ENCODE measurements around the gene SNAPC4.

Gene SNAPC4

GRCh38 chr9:136358016-136358415, 42.0 kb downstream of the SNAPC4 start:
- no peak overlapping the region for H3K4me3 ChIP-seq (replicated peaks; ENCODE audit: low read depth, low read length)
- DNase-seq (ENCODE audit: extremely low read depth, low read depth): no peak
- TF ChIP-seq CTCF (IDR thresholded peaks at IDR 0.05; ENCODE audit: low read depth, low read length, missing control alignments): no peak

- TF ChIP-seq CTCF (IDR thresholded peaks at IDR 0.05; ENCODE audit: low read depth, low read length, missing control alignments): no peak
- no peak for DNase-seq (ENCODE audit: extremely low read depth, low read depth)
Observed at GRCh38 chr9:136357202-136357725, 42.7 kb downstream of the SNAPC4 start.

DNA sequence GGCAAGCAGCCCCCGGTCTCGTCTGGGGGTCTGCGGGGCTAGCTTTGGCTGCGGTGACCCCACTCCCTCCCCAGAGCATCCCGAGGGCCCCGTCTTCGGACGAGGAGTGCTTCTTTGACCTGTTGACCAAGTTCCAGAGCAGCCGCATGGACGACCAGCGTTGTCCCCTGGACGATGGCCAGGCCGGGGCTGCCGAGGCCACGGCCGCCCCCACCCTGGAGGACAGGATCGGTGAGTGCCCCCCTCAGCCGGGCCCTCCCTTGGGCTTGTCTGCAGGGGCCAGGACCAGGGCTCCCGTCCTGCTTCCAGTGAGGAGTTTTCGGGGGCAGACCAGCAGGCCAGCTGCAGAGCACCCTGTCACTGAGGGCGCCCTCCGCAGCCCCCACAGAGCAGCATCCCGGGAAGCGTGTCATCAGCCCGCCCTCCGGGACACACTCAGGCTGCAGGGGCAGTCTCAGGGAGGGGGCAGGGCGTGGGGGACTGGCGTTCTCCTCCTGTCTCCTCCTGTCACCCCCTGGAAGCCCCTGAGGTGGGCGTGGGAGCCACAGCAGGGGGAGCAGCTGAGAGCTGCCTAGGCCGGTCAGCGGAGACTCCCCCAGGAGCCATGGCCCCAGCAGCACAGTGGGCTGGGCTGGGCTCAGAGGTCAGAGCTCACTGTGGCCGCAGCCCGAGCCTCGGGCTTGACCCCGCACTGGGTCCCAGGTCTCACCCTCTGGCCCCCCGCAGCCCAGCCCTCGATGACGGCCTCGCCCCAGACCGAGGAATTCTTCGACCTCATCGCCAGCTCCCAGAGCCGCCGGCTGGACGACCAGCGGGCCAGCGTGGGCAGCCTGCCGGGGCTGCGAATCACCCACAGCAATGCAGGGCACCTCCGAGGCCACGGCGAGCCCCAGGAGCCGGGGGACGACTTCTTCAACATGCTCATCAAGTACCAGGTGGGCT, 44.1 kb downstream of the SNAPC4 start:
- no peak overlapping the region for H3K4me3 ChIP-seq (replicated peaks; ENCODE audit: low read depth, low read length)
- no peak for DNase-seq (ENCODE audit: extremely low read depth, low read depth)
- TF ChIP-seq CTCF (IDR thresholded peaks at IDR 0.05; ENCODE audit: low read depth, low read length, missing control alignments): no peak

More at GRCh38 chr9:136357202-136357725, 42.7 kb downstream of the SNAPC4 start:
- H3K4me3 ChIP-seq (replicated peaks; ENCODE audit: low read depth, low read length): no peak overlapping the region

- H3K4me3 ChIP-seq (replicated peaks; ENCODE audit: low read depth, low read length): no peak overlapping the region
- no peak for DNase-seq (ENCODE audit: extremely low read depth, low read depth)
- TF ChIP-seq CTCF (IDR thresholded peaks at IDR 0.05; ENCODE audit: low read depth, low read length, missing control alignments): no peak
Observed at GRCh38 chr9:136354592-136355085, 45.3 kb downstream of the SNAPC4 start.

DNA sequence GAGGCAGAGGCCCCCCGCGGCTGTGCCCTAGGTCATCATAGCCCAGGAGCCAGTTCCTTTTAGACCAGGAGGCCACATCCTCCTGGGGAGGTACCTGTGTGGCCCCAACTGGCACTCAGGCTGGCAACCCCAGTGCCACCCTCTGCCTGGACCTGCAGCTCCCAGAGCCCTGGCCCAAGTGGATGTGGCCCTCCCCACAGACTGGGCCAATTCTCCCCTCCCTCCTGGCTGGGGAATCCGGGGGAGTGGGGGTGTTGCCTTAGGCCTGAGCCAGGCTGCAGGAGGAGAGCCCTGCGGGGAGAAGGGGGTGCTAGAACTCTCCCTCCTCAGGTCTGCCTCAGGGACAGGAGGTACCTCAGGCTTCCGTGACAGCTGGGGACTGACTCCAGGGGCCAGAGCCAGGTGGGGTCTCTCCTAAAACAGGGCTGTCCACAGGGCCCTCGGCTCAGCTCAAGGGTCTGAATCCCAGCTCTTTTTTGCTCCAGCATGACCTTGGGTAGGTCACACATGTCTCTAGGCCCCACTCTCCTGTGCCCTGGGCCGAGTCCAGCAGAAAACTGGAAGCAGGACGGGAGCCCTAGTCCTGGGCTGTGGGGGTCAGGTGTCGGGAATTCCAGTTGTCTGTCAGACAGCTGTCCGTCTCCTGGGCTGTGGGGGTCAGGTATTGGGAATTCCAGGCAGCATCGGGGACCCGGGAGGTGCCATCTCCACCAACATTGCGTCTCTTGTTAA, 46.0 kb downstream of the SNAPC4 start:
- DNase-seq (ENCODE audit: extremely low read depth, low read depth): no peak
- no peak for TF ChIP-seq CTCF (IDR thresholded peaks at IDR 0.05; ENCODE audit: low read depth, low read length, missing control alignments)
- H3K4me3 ChIP-seq (replicated peaks; ENCODE audit: low read depth, low read length): no peak overlapping the region

GRCh38 chr9:136353088-136353487, 46.9 kb downstream of the SNAPC4 start:
- TF ChIP-seq CTCF (IDR thresholded peaks at IDR 0.05; ENCODE audit: low read depth, low read length, missing control alignments): no peak
- no peak for DNase-seq (ENCODE audit: extremely low read depth, low read depth)
- no peak overlapping the region for H3K4me3 ChIP-seq (replicated peaks; ENCODE audit: low read depth, low read length)

All from HFF-Myc (cell line).